EL (cell line): ENCODE results near the gene CDC42EP2.

Source experiments
- DNase-seq: peaks from one replicate; pipeline ENCODE4 v3.0.0-alpha.2; 2016

CDC42EP2 gene

GRCh38 chr11:65362966-65363365, 48.3 kb downstream of the CDC42EP2 start:
- no peak for DNase-seq

- DNase-seq: no peak
Observed at GRCh38 chr11:65363770-65364169, 49.1 kb downstream of the CDC42EP2 start.

- peak; percentile 80 for DNase-seq
Observed at GRCh38 chr11:65366340-65366773, 51.7 kb downstream of the CDC42EP2 start.

- no peak for DNase-seq
Observed at GRCh38 chr11:65370659-65371049, 56.0 kb downstream of the CDC42EP2 start.
